Measurements from ENCODE around the gene SUN1. TPM values are rescaled to one million over a fixed set of nuclear protein-coding genes. Genes with fewer than 3 reads are reported as not detected.
"Not testable (repeated sequence)": the region's sequence is repeated elsewhere in the genome, so short reads cannot be mapped to it uniquely, and the experiment has no call there.

Gene SUN1
- total and polyA plus RNA-seq, 10 of the 15 experiments (the other 5 are each of a cell fraction or from before 2014, with no cell fraction given): 27.8 to 107 (median 65.8) TPM

GRCh38 chr7:846958-847650, 14.8 kb downstream of the SUN1 start:
- ATAC-seq; H2AFZ ChIP-seq (ENCODE audit: control insufficient read depth, low read depth, low read length); H3K9ac ChIP-seq (ENCODE audit: control insufficient read depth, insufficient read depth, low read length); DNase-seq (ENCODE audit: low read depth, low spot score); H3K79me2 ChIP-seq (ENCODE audit: control insufficient read depth, insufficient read depth, low read length); H3K4me2 ChIP-seq (ENCODE audit: control insufficient read depth, insufficient read depth); H3K27ac ChIP-seq (ENCODE audit: control insufficient read depth, insufficient read depth); CTCF ChIA-PET; in situ Hi-C loops (cut with MboI); SMC1A ChIA-PET (ENCODE audit: uncharacterized antibody, unreplicated experiment); BruUV-seq (replicated peaks); RAD21 ChIA-PET (ENCODE audit: unreplicated experiment); H4K20me1 ChIP-seq (ENCODE audit: control insufficient read depth, insufficient read depth); H3K9me3 ChIP-seq (replicated peaks; ENCODE audit: control insufficient read depth, insufficient read depth, low read length); POLR2A ChIA-PET; intact Hi-C loops (cut with micrococcal nuclease; ENCODE audit: unreplicated experiment); H3K4me3 ChIP-seq; H3K4me1 ChIP-seq (ENCODE audit: control insufficient read depth, insufficient read depth, low read length); H3K27me3 ChIP-seq (replicated peaks in 1 of 2; ENCODE audit: control insufficient read depth in 2 of 2, insufficient read depth in 2 of 2, low read length in 1 of 2); FAIRE-seq: not testable (repeated sequence)
- TF ChIP-seq FOXM1 (IDR thresholded peaks at IDR 0.05; ENCODE audit: low read depth, low read length) (peak; percentile 57; the same call in 1 of the 2 replicates), GABPA (IDR thresholded peaks at IDR 0.05; ENCODE audit: low read depth) (peak; percentile 16; the same call in 1 of the 2 replicates), CTCF (IDR thresholded peaks at IDR 0.05 in 2 of 3, conservative IDR thresholded peaks at IDR 0.05 in 1 of 3; ENCODE audit: control insufficient read depth in 2 of 3, extremely low read depth in 1 of 3, insufficient read depth in 1 of 3, low read depth in 3 of 3, low read length in 3 of 3) (peak in 1 of 3 experiments; percentile 14; a peak in 1 of 6 replicates), JUNB (IDR thresholded peaks at IDR 0.05) (peak; percentile 7; the same call in 1 of the 2 replicates), CREM (IDR thresholded peaks at IDR 0.05; ENCODE audit: low read depth) (peak; percentile 37; the same call in 1 of the 2 replicates), NFIC (IDR thresholded peaks at IDR 0.05; ENCODE audit: low read depth, low read length) (peak; percentile 70; the same call in 1 of the 2 replicates), BCL3 (IDR thresholded peaks at IDR 0.05; ENCODE audit: borderline replicate concordance, insufficient read depth, low read depth, low read length, poor library complexity, severe bottlenecking) (peak; percentile 19), ATF2 (IDR thresholded peaks at IDR 0.05; ENCODE audit: low read length) (peak; percentile 58), RUNX3 (IDR thresholded peaks at IDR 0.05; ENCODE audit: low read length) (peak; percentile 23; the same call in 1 of the 2 replicates)
- peaks cover 22 to 25% of the 10 kb centered on the region in 2 experiments for H3K36me3 ChIP-seq (ENCODE audit: control insufficient read depth in 2 of 2, insufficient read depth in 2 of 2, low read length in 1 of 2)
- 11% methylated on average over 30 of the region's 37 CpGs for WGBS (ENCODE audit: insufficient coverage, insufficient replicate concordance, low lambda C conversion rate, missing lambda C conversion rate)
